T47D (cell line): ENCODE results near the gene KEAP1.
"Not testable (repeated sequence)": the region's sequence is repeated elsewhere in the genome, so short reads cannot be mapped to it uniquely, and the experiment has no call there.

Experiments used
- DNase-seq, 2 experiments: peaks; one replicate each; pipeline versions ENCODE4 v3.0.0 to v3.0.0-alpha.2; 2011 to 2012; ENCODE audit warnings: low read depth in 1 of 2, low spot score in 1 of 2
- JUND ChIP-seq: IDR thresholded peaks from 2 replicates; pipeline ENCODE4 v1.6.1; 2012; ENCODE audit warnings: low read depth
- in situ Hi-C: cut with HindIII; loops from 2 replicates; pipeline ENCODE4 v1.10.0; 2016; ENCODE audit warnings: low sequenced_read_pairs, low pct_unique_long_range_greater_than_20kb

The KEAP1 gene

GRCh38 chr19:10503002-10503789 lies at the start of gene KEAP1:
TSS of gene KEAP1 (minus strand) at chr19:10503356. CDS start at chr19:10500033, 3,323 bp downstream.
- in situ Hi-C loops = no loop called here
- peak in 1 of 2 experiments; percentile 26 for DNase-seq
- TF ChIP-seq JUND = no peak

- peak; percentile 45 to 56 for DNase-seq
- TF ChIP-seq JUND = no peak
- in situ Hi-C loops = no loop called here
Observed at GRCh38 chr19:10552510-10553053, 49.4 kb upstream of the KEAP1 start.

GRCh38 chr19:10551698-10552301 lies 48.6 kb upstream of the KEAP1 start:
- DNase-seq = peak in 1 of 2 experiments; percentile 76
- TF ChIP-seq JUND = no peak
- in situ Hi-C loops = no loop called here

- in situ Hi-C loops, DNase-seq: not testable (repeated sequence)
Observed at GRCh38 chr19:10551006-10551405, 47.9 kb upstream of the KEAP1 start.

GRCh38 chr19:10550336-10550735 lies 47.2 kb upstream of the KEAP1 start:
- no peak for DNase-seq
- in situ Hi-C loops = no loop called here
- no peak for TF ChIP-seq JUND

GRCh38 chr19:10549733-10550132 lies 46.6 kb upstream of the KEAP1 start:
- no peak for DNase-seq
- in situ Hi-C loops = no loop called here
- no peak for TF ChIP-seq JUND

GRCh38 chr19:10548746-10549276 lies 45.7 kb upstream of the KEAP1 start:
- TF ChIP-seq JUND = no peak
- DNase-seq = no peak
- in situ Hi-C loops = no loop called here

GRCh38 chr19:10546817-10547216 lies 43.7 kb upstream of the KEAP1 start:
- TF ChIP-seq JUND = no peak
- in situ Hi-C loops = no loop called here
- no peak for DNase-seq

GRCh38 chr19:10544753-10545251 lies 41.6 kb upstream of the KEAP1 start:
- in situ Hi-C loops = no loop called here
- TF ChIP-seq JUND = no peak
- no peak for DNase-seq

- DNase-seq = no peak
- TF ChIP-seq JUND = no peak
- in situ Hi-C loops = no loop called here
Observed at GRCh38 chr19:10544242-10544752, 41.1 kb upstream of the KEAP1 start.

GRCh38 chr19:10543420-10544241 lies 40.5 kb upstream of the KEAP1 start, which contains the start of gene ATG4D:
TSS of gene ATG4D (plus strand) at chr19:10543904. CDS start at chr19:10544091, 187 bp downstream.
- in situ Hi-C loops = no loop called here

GRCh38 chr19:10543059-10543419 lies 39.9 kb upstream of the KEAP1 start:
- TF ChIP-seq JUND = no peak
- in situ Hi-C loops = no loop called here

More at GRCh38 chr19:10543420-10544241, 40.5 kb upstream of the KEAP1 start, which contains the start of gene ATG4D:
- TF ChIP-seq JUND = no peak
- peak; percentile 83 to 89 for DNase-seq

GRCh38 chr19:10539016-10539415 lies 35.9 kb upstream of the KEAP1 start:
- DNase-seq, in situ Hi-C loops: not testable (repeated sequence)

More at GRCh38 chr19:10543059-10543419, 39.9 kb upstream of the KEAP1 start:
- DNase-seq = no peak
